Kidney tubule cell (primary cell): ENCODE measurements around the gene NEAT1.

Source experiments
- DNase-seq: peaks from one replicate; pipeline ENCODE4 v3.0.0-alpha.2; 2018; ENCODE audit warnings: low spot score

Gene NEAT1

DNA sequence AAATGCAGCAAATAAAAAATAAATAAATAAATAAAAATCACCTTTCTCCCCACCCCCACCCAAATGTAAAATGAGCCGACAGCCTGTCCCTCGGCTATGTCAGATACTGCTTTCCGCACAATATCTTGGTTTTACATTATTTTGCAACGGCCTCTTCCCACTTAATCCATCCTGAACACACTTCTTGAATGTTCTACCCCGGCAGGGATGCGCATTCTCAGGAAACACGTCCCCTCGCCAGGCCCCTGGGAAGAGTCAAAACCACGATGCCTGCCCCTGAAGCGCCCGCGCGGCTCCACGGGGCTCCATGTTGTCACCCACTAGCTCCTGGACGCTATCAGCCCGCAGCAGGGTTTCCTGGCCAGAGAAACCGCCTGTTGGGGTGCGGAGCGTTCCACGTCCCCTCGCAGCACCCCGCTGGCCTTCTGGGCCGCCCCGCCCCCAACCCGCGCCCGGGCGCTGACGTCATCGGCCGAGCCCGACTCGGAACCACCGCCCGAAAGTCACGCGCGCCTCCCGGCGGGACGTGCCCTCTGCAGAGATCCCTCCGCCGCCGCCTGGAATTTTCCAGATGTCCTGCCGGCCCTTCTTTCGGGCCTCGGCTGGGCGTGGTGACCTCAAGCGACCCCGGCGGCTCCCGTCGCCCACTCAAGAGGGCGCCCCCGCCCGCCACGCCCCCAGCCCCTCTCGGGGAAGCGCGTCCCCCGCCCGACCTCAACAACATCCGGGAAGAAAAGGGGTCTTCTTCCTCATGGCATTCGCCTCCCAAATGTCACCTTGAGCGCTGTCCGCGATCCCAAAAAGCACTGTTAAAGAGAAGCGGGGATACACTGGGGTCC lies 585 bp upstream of the NEAT1 start:
- DNase-seq, result peak; percentile 98

DNA sequence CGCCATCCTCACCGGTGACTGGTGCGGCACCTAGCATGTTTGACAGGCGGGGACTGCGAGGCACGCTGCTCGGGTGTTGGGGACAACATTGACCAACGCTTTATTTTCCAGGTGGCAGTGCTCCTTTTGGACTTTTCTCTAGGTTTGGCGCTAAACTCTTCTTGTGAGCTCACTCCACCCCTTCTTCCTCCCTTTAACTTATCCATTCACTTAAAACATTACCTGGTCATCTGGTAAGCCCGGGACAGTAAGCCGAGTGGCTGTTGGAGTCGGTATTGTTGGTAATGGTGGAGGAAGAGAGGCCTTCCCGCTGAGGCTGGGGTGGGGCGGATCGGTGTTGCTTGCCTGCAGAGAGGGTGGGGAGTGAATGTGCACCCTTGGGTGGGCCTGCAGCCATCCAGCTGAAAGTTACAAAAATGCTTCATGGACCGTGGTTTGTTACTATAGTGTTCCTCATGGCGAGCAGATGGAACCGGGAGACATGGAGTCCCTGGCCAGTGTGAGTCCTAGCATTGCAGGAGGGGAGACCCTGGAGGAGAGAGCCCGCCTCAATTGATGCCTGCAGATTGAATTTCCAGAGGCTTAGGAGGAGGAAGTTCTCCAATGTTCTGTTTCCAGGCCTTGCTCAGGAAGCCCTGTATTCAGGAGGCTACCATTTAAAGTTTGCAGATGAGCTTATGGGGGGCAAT lies 1.1 kb downstream of the NEAT1 start:
- DNase-seq, result peak; percentile 52

DNA sequence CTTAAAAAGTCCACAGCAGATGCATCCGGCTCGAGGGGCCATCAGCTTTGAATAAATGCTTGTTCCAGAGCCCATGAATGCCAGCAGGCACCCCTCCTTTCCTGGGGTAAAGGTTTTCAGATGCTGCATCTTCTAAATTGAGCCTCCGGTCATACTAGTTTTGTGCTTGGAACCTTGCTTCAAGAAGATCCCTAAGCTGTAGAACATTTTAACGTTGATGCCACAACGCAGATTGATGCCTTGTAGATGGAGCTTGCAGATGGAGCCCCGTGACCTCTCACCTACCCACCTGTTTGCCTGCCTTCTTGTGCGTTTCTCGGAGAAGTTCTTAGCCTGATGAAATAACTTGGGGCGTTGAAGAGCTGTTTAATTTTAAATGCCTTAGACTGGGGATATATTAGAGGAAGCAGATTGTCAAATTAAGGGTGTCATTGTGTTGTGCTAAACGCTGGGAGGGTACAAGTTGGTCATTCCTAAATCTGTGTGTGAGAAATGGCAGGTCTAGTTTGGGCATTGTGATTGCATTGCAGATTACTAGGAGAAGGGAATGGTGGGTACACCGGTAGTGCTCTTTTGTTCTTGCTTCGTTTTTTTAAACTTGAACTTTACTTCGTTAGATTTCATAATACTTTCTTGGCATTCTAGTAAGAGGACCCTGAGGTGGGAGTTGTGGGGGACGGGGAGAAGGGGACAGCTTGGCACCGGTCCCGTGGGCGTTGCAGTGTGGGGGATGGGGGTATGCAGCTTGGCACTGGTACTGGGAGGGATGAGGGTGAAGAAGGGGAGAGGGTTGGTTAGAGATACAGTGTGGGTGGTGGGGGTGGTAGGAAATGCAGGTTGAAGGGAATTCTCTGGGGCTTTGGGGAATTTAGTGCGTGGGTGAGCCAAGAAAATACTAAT lies 1.9 kb downstream of the NEAT1 start:
- peak; percentile 54 for DNase-seq

DNA sequence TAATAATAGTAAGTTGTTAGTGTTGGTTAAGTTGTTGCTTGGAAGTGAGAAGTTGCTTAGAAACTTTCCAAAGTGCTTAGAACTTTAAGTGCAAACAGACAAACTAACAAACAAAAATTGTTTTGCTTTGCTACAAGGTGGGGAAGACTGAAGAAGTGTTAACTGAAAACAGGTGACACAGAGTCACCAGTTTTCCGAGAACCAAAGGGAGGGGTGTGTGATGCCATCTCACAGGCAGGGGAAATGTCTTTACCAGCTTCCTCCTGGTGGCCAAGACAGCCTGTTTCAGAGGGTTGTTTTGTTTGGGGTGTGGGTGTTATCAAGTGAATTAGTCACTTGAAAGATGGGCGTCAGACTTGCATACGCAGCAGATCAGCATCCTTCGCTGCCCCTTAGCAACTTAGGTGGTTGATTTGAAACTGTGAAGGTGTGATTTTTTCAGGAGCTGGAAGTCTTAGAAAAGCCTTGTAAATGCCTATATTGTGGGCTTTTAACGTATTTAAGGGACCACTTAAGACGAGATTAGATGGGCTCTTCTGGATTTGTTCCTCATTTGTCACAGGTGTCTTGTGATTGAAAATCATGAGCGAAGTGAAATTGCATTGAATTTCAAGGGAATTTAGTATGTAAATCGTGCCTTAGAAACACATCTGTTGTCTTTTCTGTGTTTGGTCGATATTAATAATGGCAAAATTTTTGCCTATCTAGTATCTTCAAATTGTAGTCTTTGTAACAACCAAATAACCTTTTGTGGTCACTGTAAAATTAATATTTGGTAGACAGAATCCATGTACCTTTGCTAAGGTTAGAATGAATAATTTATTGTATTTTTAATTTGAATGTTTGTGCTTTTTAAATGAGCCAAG lies 2.7 kb downstream of the NEAT1 start:
- DNase-seq, result peak; percentile 83

DNA sequence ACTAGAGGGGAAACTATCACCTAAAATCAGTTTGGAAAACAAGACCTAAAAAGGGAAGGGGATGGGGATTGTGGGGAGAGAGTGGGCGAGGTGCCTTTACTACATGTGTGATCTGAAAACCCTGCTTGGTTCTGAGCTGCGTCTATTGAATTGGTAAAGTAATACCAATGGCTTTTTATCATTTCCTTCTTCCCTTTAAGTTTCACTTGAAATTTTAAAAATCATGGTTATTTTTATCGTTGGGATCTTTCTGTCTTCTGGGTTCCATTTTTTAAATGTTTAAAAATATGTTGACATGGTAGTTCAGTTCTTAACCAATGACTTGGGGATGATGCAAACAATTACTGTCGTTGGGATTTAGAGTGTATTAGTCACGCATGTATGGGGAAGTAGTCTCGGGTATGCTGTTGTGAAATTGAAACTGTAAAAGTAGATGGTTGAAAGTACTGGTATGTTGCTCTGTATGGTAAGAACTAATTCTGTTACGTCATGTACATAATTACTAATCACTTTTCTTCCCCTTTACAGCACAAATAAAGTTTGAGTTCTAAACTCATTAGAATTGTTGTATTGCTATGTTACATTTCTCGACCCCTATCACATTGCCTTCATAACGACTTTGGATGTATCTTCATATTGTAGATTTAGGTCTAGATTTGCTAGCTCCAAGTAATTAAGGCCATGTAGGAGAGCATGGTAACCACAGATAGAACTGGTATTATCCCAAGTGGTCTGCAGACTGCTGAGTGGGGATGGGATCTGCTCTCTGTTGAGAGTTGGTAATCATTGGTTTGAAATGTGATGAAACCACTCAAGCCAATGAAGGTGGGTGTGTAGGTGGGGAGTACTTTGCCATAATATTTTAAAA lies 3.6 kb downstream of the NEAT1 start:
- DNase-seq, result peak; percentile 85

DNA sequence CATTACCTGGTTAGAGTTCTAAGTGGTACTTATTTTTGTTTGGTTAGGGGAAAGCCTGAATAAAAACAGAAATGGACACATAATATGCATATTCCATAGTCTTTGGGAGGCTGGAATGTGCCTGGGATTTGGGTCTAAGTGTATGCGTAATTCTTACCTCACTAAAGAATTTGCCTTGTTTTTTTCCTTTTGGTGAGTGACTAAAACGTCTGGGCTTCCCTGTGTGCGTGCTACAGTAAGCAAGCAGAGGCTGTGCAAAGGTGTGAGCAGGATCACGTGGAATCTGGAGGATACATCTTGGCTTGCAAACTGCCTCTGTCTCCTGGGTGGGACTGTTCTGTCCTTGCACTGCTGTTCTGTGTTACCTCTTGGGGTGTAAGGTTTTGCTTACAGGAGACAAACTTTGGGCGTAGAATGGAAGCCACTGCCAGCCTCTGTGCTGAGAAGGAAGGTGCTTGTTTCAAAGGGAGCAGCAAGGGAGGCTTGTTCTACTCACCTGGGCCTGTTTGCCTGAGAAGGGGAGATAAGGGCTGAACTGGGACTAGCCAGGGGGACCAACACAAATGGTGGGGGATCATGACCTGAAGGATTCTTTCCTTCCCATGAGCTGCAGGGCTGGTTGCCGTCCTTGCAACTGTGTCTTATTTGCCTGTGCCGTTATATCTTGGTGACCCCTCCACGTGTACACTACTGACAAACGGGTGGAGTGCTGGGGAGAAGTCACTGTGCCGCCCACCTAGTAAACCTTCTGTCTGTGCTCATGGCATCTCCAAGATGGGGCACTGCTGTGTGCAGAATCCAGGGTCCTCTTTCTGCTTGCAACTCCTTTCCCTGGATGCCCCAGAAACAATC lies 4.5 kb downstream of the NEAT1 start:
- DNase-seq, result peak; percentile 76

DNA sequence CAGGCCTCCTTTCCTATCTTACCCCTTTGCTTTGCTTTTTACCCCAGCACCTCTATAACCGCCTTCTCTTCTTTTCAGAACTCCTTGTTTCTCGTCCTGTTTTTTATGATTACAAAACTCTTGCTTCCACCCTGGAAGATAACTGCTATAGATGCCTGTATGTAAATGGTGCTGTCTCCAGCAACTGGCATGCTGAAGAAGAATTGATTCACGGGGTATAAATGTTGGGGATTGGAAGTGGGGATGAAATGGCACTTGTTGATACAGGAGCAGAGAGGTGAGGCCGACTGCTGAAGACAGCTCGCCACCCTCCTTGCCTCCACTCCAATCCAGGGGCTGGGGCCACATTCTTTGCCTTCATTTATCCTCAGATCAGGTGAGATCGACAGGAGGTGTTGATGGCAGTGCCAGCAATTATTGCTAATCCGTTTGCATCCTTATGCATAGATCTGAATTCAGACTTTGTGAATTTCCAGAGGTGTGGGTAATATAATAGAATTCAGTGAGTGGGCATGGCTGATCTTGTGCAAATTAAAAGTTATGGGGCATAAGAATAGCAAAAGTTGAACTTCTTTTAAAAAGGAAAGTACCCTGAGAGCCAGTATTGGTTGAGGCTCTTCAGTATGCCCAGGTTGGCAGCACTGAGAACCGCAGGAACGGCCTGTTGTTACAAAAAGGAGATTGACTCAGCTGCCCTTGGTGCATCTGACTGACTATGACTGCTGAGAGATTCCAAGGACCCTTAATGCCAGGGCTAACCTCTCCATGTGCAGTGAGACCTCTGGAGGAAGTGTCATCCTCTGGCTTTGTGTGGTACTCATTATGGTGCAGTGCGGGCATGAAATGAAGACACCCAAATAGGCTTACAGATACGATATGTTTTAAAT lies 5.3 kb downstream of the NEAT1 start:
- DNase-seq, result peak; percentile 84

DNA sequence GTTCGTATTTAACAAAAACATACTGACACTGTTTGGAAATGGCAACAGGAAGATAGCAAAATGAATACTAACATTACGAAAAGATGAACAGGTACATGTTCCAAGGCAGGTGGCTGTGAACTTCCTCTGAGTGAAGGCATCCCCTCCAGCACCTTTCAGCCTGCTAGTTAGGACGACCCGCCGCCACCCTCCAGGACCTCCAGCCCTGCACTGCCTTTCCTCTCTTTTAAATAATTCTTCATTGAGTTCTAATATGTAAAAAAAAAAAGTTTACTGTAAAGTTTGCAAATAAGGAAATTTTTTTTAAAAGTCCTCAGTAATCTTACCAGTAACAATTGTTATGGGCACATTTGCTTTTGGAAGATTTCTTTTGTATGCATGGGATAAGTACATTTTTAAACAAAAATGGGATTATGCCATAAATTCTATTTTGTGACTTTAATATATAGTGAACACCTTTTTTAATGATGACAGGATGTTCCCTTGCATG lies 6.0 kb downstream of the NEAT1 start:
- no peak for DNase-seq

DNA sequence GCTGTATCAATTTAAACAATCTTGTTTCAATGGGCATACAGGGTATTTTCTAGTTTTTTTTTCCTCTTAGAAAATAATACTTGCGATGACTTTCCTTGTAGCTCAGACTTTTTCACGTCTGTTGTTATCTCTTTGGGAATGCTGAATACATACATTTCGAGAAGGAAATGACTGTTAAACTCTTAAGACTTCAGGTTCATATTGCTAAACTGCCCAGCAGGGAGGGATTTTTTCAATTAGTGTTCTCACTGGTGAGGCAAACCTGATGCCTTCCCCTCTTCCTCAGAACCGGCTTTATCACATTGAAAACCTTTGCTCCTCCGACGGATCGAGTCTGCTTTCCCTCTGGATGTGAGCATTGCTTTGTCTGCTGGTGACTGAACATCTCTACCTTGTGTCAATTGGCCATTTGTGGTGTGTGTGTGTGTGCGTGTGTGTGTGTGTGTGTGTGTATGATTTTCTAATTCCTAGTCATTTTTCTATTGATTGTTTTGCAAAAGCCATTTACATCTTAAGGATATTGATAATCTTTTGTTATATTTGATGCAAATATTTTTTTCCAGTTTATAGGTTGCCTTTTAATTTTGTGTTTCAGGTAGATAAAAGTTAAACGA lies 6.6 kb downstream of the NEAT1 start:
- peak; percentile 77 for DNase-seq

DNA sequence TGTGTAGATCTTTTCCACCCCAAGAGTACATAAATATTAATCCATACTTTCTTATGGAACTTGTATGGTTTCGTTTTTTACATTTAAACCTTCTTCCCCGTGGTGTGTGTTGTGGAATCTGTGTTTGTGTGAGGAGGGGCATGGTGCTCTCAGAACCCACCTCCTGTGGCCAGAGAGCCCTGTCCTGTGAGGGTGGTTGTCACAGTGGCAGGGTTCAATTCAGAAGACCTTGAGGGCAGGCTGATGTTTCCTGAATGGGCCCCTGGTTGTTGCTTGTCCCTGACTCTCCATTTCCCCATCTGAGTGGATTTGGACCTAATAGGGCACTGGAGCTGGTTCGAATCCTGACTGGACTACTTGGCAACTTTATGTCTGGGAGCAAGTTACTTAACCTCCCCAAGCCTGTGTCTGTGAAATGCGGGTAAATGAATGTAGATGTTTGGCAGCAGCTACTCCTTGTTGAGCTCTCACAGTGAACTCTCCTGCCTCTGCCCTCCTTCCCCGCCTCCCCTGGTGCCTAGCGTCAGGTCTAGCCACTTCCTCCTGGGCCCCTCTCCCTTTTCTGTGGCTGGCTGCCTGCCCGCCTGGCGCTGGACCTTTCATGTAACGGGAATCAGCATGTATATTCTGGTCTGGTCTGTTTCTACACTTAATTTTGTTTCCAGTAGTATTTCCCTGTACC lies 7.3 kb downstream of the NEAT1 start:
- peak; percentile 84 for DNase-seq

DNA sequence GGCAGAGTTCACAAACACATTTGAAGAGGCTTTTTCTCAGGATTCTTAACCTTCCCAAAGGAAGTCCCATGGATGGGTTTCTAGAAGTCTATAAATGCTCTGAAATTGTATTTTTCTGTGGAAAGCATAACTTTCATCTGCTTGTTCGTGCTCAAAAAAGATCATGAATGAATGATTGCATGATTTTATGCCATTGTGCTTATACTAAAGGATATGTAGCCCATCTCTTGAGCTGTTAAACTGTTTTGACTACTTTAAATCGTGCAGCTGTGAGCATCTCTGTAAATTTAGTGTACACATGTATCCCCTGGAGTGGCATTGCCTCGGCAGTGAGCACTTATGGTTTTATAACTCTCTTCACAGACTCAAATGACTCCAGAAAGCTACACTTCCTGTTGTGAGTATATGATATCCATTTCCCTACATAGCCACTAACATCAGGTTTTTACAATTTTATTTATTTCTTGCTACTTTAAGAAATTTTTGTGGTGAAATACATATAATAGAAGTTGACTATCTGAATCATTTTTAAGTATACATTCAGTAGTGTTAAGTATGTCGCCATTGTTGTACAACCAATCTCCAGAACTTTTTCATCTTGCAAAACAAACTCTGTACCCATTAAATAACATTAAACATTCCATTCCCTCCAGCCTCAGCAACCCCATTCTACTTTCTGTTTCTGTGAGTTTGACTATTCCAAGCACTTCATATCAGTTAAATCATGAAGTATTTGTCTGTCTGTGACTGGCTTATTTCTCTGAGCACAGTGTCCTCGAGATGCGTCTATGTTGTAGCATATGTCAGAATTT lies 8.0 kb downstream of the NEAT1 start:
- peak; percentile 62 for DNase-seq

DNA sequence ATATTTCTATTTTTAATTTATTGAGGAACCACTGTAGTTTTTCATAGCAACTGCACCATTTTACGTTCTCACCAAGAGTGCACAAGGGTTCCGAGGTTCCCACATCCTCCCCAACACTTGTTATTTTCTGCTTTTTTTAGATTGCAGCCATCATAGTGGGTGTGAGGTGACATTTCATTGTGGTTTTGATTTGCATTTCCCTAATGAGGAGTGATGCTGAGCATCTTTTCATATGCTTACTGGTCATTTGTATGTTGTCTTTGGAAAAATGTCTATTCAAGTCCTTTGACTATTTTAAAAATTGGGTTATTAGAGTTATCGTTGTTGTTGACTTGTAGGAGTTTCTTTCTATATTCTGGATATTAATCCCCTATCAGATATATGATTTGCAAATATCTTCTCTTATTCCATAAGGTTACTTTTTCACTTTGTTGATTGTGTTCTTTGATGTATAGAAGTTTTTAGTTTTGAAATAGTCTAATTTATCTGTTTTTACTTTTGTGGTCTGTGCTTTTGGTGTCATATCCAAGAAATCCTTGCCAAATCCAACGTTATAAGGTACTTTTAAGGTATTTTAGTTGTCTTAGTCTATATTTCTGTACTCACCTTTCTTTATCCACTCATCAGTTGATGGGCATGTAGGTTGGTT lies 9.0 kb downstream of the NEAT1 start:
- DNase-seq, result peak; percentile 39

DNA sequence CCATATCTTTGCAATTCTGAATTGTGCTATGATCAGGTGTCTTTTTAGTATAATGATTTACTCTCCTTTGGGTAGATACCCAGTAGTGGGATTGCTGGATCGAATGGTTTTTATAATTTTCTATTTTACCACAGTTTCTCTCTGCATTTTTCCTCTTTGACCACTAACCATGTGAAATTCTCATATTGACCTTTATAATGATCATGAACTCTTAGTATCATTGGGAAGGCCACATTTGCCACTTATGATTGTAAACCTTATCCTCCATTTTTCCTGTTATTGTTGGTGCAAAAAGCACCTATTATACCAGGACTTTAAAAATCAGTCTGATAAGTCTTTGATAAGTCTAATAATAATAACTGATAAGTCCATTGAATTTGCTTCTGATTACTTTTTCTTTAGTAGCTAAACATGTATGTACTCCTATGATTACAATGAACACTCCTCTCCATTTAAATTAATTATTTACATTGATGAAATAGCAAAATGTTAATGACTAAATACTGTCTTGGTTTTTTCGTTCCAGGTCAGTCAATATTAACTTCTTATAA lies 9.6 kb downstream of the NEAT1 start:
- DNase-seq, result peak; percentile 20

DNA sequence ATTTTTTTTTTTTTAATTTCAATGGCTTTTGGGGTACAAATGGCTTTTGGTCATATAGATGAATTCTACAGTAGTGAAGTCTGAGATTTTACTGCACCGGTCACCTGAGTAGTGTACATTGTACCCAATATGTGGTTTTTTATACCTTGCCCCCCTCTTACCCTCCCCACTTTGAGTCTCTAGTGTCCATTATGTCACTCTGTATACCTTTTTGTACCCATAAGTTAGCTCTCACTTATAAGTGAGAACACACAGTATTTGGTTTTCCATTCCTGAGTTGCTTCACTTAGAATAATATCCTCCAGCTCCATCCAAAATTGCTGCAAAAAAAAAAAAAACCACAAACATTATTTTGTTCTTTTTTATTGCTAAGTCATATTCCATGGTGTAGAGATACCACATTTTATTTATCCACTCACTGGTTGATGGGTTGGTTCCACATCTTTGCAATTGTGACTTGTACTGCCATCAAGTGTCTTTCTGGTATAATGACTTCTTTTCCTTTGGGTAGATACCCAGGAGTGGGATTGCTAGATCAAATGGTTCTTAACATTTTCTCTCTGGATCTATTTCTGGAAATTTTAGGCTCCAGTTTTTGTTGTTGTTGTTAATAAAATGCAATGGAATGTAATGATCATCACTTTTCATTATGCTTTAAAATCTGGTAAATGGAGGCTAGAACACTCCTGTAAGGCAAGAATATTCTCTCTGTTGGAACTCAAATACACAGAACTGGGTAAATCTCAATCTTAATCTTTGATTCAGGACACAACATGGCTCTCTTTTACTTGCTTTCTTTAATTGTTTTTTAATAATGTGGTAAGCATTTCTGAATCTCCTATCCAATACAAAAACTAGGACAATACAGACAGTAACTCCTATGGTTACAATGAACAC lies 10.3 kb downstream of the NEAT1 start:
- DNase-seq, result peak; percentile 56
